GM23338 (cell line): ENCODE data around the gene YJEFN3. TPM values are rescaled to one million over a fixed set of nuclear protein-coding genes. Genes with fewer than 3 reads are reported as not detected.

Experiments used
- ATAC-seq: fragments of 200-7000 bp; cut with Tn5 transposase; 3 replicates; pipeline ENCODE4 v1.9.1; 2020
- DNase-seq: peaks from one replicate; pipeline ENCODE4 v3.0.0-alpha.2; 2015; ENCODE audit warnings: low spot score
- H2AFZ ChIP-seq: fragments of 200-600 bp; sonication (generic); 2 replicates; pipeline ENCODE4 v1.8.0; 2016; ENCODE audit warnings: antibody characterized with exemption, mild to moderate bottlenecking, moderate library complexity
- H3F3A ChIP-seq: fragments of 200-600 bp; sonication (generic); replicated peaks from 2 replicates; pipeline ENCODE4 v1.8.0; 2017; ENCODE audit warnings: antibody characterized with exemption, mixed run types, low read depth
- H3K27ac ChIP-seq: fragments of 200-600 bp; sonication (generic); 2 replicates; pipeline ENCODE4 v1.6.1; 2016; ENCODE audit warnings: low read depth
- H3K27me3 ChIP-seq: fragments of 200-600 bp; sonication (generic); 2 replicates; pipeline ENCODE4 v1.8.0; 2016; ENCODE audit warnings: mild to moderate bottlenecking, mixed run types, moderate library complexity; ENCODE audit not compliant: insufficient read depth
- H3K36me3 ChIP-seq: fragments of 200-600 bp; sonication (generic); 2 replicates; pipeline ENCODE4 v1.8.0; 2016; ENCODE audit warnings: mild to moderate bottlenecking; ENCODE audit not compliant: insufficient read depth
- H3K4me1 ChIP-seq: fragments of 200-600 bp; sonication (generic); 2 replicates; pipeline ENCODE4 v1.8.0; 2016; ENCODE audit warnings: mild to moderate bottlenecking, moderate library complexity; ENCODE audit not compliant: insufficient read depth
- H3K4me2 ChIP-seq: fragments of 200-600 bp; sonication (generic); 2 replicates; pipeline ENCODE4 v1.7.1; 2017; ENCODE audit warnings: mixed run types
- H3K4me3 ChIP-seq: fragments of 200-600 bp; sonication (generic); 2 replicates; pipeline ENCODE4 v1.6.1; 2016; ENCODE audit warnings: mixed run types
- H3K79me2 ChIP-seq: fragments of 200-600 bp; sonication (generic); replicated peaks from 2 replicates; pipeline ENCODE4 v1.8.0; 2017; ENCODE audit warnings: mild to moderate bottlenecking; ENCODE audit not compliant: insufficient read depth
- H3K9me2 ChIP-seq: fragments of 200-600 bp; sonication (generic); 2 replicates; pipeline ENCODE4 v1.8.0; 2017; ENCODE audit not compliant: insufficient read depth
- H4K20me1 ChIP-seq: fragments of 200-600 bp; sonication (generic); replicated peaks from 2 replicates; pipeline ENCODE4 v1.8.0; 2017; ENCODE audit warnings: mild to moderate bottlenecking; ENCODE audit not compliant: insufficient read depth
- H3K27ac Mint-ChIP-seq: 2 replicates; pipeline ENCODE4 v1.8.0; 2020; ENCODE audit warnings: inconsistent platforms, mild to moderate bottlenecking, moderate library complexity, mixed read lengths
- H3K27me3 Mint-ChIP-seq: 3 replicates; pipeline ENCODE4 v1.8.0; 2022; ENCODE audit warnings: low read depth, mild to moderate bottlenecking, moderate library complexity, mixed read lengths, inconsistent platforms; ENCODE audit not compliant: insufficient read depth, poor library complexity
- H3K36me3 Mint-ChIP-seq: 3 replicates; pipeline ENCODE4 v1.8.0; 2021; ENCODE audit warnings: low read depth, mild to moderate bottlenecking, inconsistent platforms, moderate library complexity, mixed read lengths
- H3K4me1 Mint-ChIP-seq: 3 replicates; pipeline ENCODE4 v1.8.0; 2020; ENCODE audit warnings: mild to moderate bottlenecking, inconsistent platforms, mixed read lengths
- H3K4me3 Mint-ChIP-seq: 3 replicates; pipeline ENCODE4 v1.8.0; 2021; ENCODE audit warnings: moderate library complexity, mild to moderate bottlenecking, inconsistent platforms, mixed read lengths
- H3K9me3 Mint-ChIP-seq: 3 replicates; pipeline ENCODE4 v1.8.0; 2020; ENCODE audit warnings: moderate library complexity, mild to moderate bottlenecking, inconsistent platforms, mixed read lengths
- CREB1 ChIP-seq: fragments of 250-450 bp; sonication (Bioruptor Pico); IDR thresholded peaks from 2 replicates; pipeline ENCODE4 v1.5.0; 2020; ENCODE audit warnings: low read depth, mild to moderate bottlenecking, moderate library complexity
- ETS1 ChIP-seq: IDR thresholded peaks from 2 replicates; pipeline ENCODE4 v1.6.1; 2016; ENCODE audit warnings: antibody characterized with exemption
- EZH2 ChIP-seq: fragments of 200-600 bp; sonication (generic); IDR thresholded peaks from one replicate; pipeline ENCODE4 v1.8.0; 2017; ENCODE audit warnings: antibody characterized with exemption, mild to moderate bottlenecking, low read depth; ENCODE audit not compliant: unreplicated experiment
- EZH2phosphoT487 ChIP-seq: fragments of 200-600 bp; sonication (generic); IDR thresholded peaks from one replicate; pipeline ENCODE4 v1.8.1; 2018; ENCODE audit warnings: antibody characterized with exemption; ENCODE audit not compliant: unreplicated experiment
- JUNB ChIP-seq: IDR thresholded peaks from one replicate; pipeline ENCODE4 v1.6.1; 2016; ENCODE audit warnings: antibody characterized with exemption; ENCODE audit not compliant: unreplicated experiment
- NANOG ChIP-seq: IDR thresholded peaks from 2 replicates; pipeline ENCODE4 v1.6.1; 2016; ENCODE audit warnings: antibody characterized with exemption, borderline replicate concordance
- REST ChIP-seq: IDR thresholded peaks from one replicate; pipeline ENCODE4 v1.6.1; 2018; ENCODE audit warnings: antibody characterized with exemption; ENCODE audit not compliant: unreplicated experiment
- ZNF114 ChIP-seq: fragments of 250-450 bp; sonication (Bioruptor Pico); IDR thresholded peaks from 2 replicates; pipeline ENCODE4 v1.5.0; 2020; ENCODE audit warnings: mild to moderate bottlenecking, moderate library complexity
- ZNF331 ChIP-seq: fragments of 250-450 bp; sonication (Bioruptor Pico); IDR thresholded peaks from 2 replicates; pipeline ENCODE4 v1.5.0; 2020; ENCODE audit warnings: low read depth, mild to moderate bottlenecking, moderate library complexity
- ZNF462 ChIP-seq: fragments of 250-450 bp; sonication (Bioruptor Pico); IDR thresholded peaks from 2 replicates; pipeline ENCODE4 v1.5.0; 2020; ENCODE audit warnings: mild to moderate bottlenecking, moderate library complexity
- polyA plus RNA-seq: library from polyadenylated mRNA; unstranded; fragments of >200 nt; fragmentation: Nextera tagmentation; extraction: Ambion mirVana; gene quantifications from 2 replicates; pipeline ENCODE4 v1.2.1, GENCODE V29; 2016
- total RNA-seq: library from RNA; depleted of rRNA; stranded (reverse); fragments of >200 nt; shearing (Covaris generic); gene quantifications from 2 replicates; pipeline ENCODE4 v1.2.3, GENCODE V29; 2014

The YJEFN3 gene
- total and polyA plus RNA-seq, 2 experiments from 2014 or later: 3.5 to 6.5 TPM

GRCh38 chr19:19491321-19492025, 37.2 kb upstream of the YJEFN3 start:
- ATAC-seq (no peak), DNase-seq (no peak)
- TF ChIP-seq REST (no peak), NANOG (no peak), CREB1 (CRISPR knock-in tag) (no peak), JUNB (no peak), ETS1 (no peak), ZNF462 (CRISPR knock-in tag) (no peak), ZNF331 (CRISPR knock-in tag) (no peak), EZH2 (no peak), EZH2phosphoT487 (no peak), ZNF114 (CRISPR knock-in tag) (no peak)
- Histone ChIP-seq H3K36me3 (peaks cover 11% of the 10 kb centered on the region; the same call in 1 of the 2 replicates), H3K27ac (no peak overlapping the region), H2AFZ (no peak overlapping the region), H3K4me1 (peaks cover 22% of the 10 kb centered on the region), H3K9me2 (no peaks in the 10 kb centered on the region), H3K27me3 (no peaks in the 10 kb centered on the region), H4K20me1 (peaks cover 27% of the 10 kb centered on the region), H3K4me2 (no peak overlapping the region), H3K4me3 (no peak overlapping the region), H3F3A (peaks cover 20% of the 10 kb centered on the region), H3K79me2 (peaks cover 36% of the 10 kb centered on the region)
- H3K4me1 Mint-ChIP-seq: peaks cover 39% of the 10 kb centered on the region
- no peak overlapping the region; the same call in 1 of the 2 replicates for H3K27ac Mint-ChIP-seq
- H3K4me3 Mint-ChIP-seq: no peak overlapping the region
- no peaks in the 10 kb centered on the region for H3K9me3 Mint-ChIP-seq
- peaks cover 24% of the 10 kb centered on the region for H3K27me3 Mint-ChIP-seq
- H3K36me3 Mint-ChIP-seq: peaks cover 50% of the 10 kb centered on the region
